Cortex of kidney (tissue), 1 donor: ENCODE measurements around the gene RASGEF1C.
A peak's percentile ranks its signal among the peaks of the same experiment; 100 is the strongest.

ENCODE experiments used
- DNase-seq: peaks from one replicate; lab custom pipeline; 2025; lab: John Stamatoyannopoulos, UW

The RASGEF1C gene

GRCh38 chr5:180081481-180081880 lies 127.5 kb downstream of the RASGEF1C start:
- no peak for DNase-seq

GRCh38 chr5:180080486-180081280 lies 128.3 kb downstream of the RASGEF1C start:
- DNase-seq, result no peak

- no peak for DNase-seq
Measured at GRCh38 chr5:180079702-180080466, 129.1 kb downstream of the RASGEF1C start.

GRCh38 chr5:180078348-180078747 lies 130.7 kb downstream of the RASGEF1C start:
- DNase-seq, result no peak

- no peak for DNase-seq
Measured at GRCh38 chr5:180077594-180078284, 131.3 kb downstream of the RASGEF1C start.

- no peak for DNase-seq
Measured at GRCh38 chr5:180075703-180076102, 133.3 kb downstream of the RASGEF1C start.

- DNase-seq, result no peak
Measured at GRCh38 chr5:180074462-180074861, 134.5 kb downstream of the RASGEF1C start.

GRCh38 chr5:180072556-180072955 lies 136.5 kb downstream of the RASGEF1C start:
- DNase-seq, result no peak

- DNase-seq, result no peak
Measured at GRCh38 chr5:180072256-180072548, 136.8 kb downstream of the RASGEF1C start.

GRCh38 chr5:180071531-180072255 lies 137.3 kb downstream of the RASGEF1C start, which contains the start of gene RNF130:
TSS of gene RNF130 (minus strand) at chr5:180071759. CDS start at chr5:180071702, 57 bp downstream.
- DNase-seq, result peak; percentile 79

GRCh38 chr5:180070756-180071530 lies 138.1 kb downstream of the RASGEF1C start:
- no peak for DNase-seq

- no peak for DNase-seq
Measured at GRCh38 chr5:180069589-180070247, 139.3 kb downstream of the RASGEF1C start.

- DNase-seq, result no peak
Measured at GRCh38 chr5:180068519-180069090, 140.4 kb downstream of the RASGEF1C start.

- no peak for DNase-seq
Measured at GRCh38 chr5:180067986-180068385, 141.0 kb downstream of the RASGEF1C start.

GRCh38 chr5:180060192-180060591 lies 148.8 kb downstream of the RASGEF1C start:
- no peak for DNase-seq

- no peak for DNase-seq
Measured at GRCh38 chr5:180059326-180059725, 149.7 kb downstream of the RASGEF1C start.

- no peak for DNase-seq
Measured at GRCh38 chr5:180056153-180056552, 152.9 kb downstream of the RASGEF1C start.

- DNase-seq, result no peak
Measured at GRCh38 chr5:180054226-180054625, 154.8 kb downstream of the RASGEF1C start.

GRCh38 chr5:180053061-180053602 lies 155.9 kb downstream of the RASGEF1C start:
- DNase-seq, result no peak

GRCh38 chr5:180052211-180052818 lies 156.7 kb downstream of the RASGEF1C start:
- DNase-seq, result no peak
